Measurements from ENCODE around the gene TAC1. TPM values are rescaled to one million over a fixed set of nuclear protein-coding genes. Genes with fewer than 3 reads are reported as not detected.

TAC1 gene
- total RNA-seq, 2 experiments from 2014 or later, result not detected

- Mint-ChIP-seq H3K4me3 (no peak overlapping the region), H3K9me3 (no peaks in the 10 kb centered on the region), H3K27me3 (peaks cover 25% of the 10 kb centered on the region), H3K36me3 (ENCODE audit: low read depth) (no peaks in the 10 kb centered on the region), H3K4me1 (ENCODE audit: low read depth) (no peaks in the 10 kb centered on the region), H3K27ac (no peak overlapping the region)
- peaks cover 0 to 5% of the 10 kb centered on the region in 2 experiments for H3K27me3 ChIP-seq (ENCODE audit: control insufficient read depth in 1 of 2, insufficient read depth in 2 of 2, low read length in 2 of 2)
- H3K9me3 ChIP-seq (ENCODE audit: control insufficient read depth in 1 of 2, insufficient read depth in 1 of 2, low read length in 2 of 2), result no peaks in the 10 kb centered on the region
- H3K4me1 ChIP-seq (ENCODE audit: insufficient read depth, low read length), result no peaks in the 10 kb centered on the region
- H3K36me3 ChIP-seq (ENCODE audit: insufficient read depth, low read length), result no peaks in the 10 kb centered on the region
- intact Hi-C loops (cut with DNase I, micrococcal nuclease), result no loop called here
- no peak overlapping the region for H3K4me3 ChIP-seq (ENCODE audit: low read length)
- POLR2A ChIA-PET, result no interaction called here
- H3K27ac ChIP-seq (ENCODE audit: low read depth in 1 of 2, low read length in 2 of 2), result no peak overlapping the region
- TF ChIP-seq CTCF (IDR thresholded peaks at IDR 0.05), result no peak
- ATAC-seq (ENCODE audit: poor library complexity) (no peak), DNase-seq (no peak)
- CTCF ChIA-PET, result no interaction called here
These were observed 20.3 kb downstream of the TAC1 start for GRCh38 chr7:97752215-97752614.

GRCh38 chr7:97757824-97758223 lies 25.9 kb downstream of the TAC1 start:
- H3K4me3 Mint-ChIP-seq, result no peak overlapping the region
- ChIA-PET POLR2A (no interaction called here), CTCF (interaction anchor here (1.2 kb wide), 1 partner anchor 14 kb away, joined by 3 read pairs; no protein-coding TSS in a partner anchor)
- Histone ChIP-seq H3K4me3 (ENCODE audit: low read length) (no peak overlapping the region), H3K36me3 (ENCODE audit: insufficient read depth, low read length) (no peaks in the 10 kb centered on the region), H3K27ac (ENCODE audit: low read depth in 1 of 2, low read length in 2 of 2) (no peak overlapping the region), H3K27me3 (ENCODE audit: control insufficient read depth in 1 of 2, insufficient read depth in 2 of 2, low read length in 2 of 2) (peaks cover 0 to 5% of the 10 kb centered on the region in 2 experiments), H3K9me3 (ENCODE audit: control insufficient read depth in 1 of 2, insufficient read depth in 1 of 2, low read length in 2 of 2) (no peaks in the 10 kb centered on the region), H3K4me1 (ENCODE audit: insufficient read depth, low read length) (no peaks in the 10 kb centered on the region)
- DNase-seq (no peak), ATAC-seq (ENCODE audit: poor library complexity) (no peak)
- H3K36me3 Mint-ChIP-seq (ENCODE audit: low read depth), result no peaks in the 10 kb centered on the region
- no peak overlapping the region for H3K27ac Mint-ChIP-seq
- intact Hi-C loops (cut with DNase I, micrococcal nuclease), result no loop called here
- H3K4me1 Mint-ChIP-seq (ENCODE audit: low read depth), result no peaks in the 10 kb centered on the region
- H3K27me3 Mint-ChIP-seq, result peaks cover 25% of the 10 kb centered on the region
- H3K9me3 Mint-ChIP-seq, result no peaks in the 10 kb centered on the region
- no peak for TF ChIP-seq CTCF (IDR thresholded peaks at IDR 0.05)

- POLR2A ChIA-PET, result no interaction called here
- no peak overlapping the region for H3K4me3 Mint-ChIP-seq
- no peak for DNase-seq
- H3K9me3 ChIP-seq (ENCODE audit: control insufficient read depth in 1 of 2, insufficient read depth in 1 of 2, low read length in 2 of 2), result no peaks in the 10 kb centered on the region
- peaks cover 0 to 2% of the 10 kb centered on the region in 2 experiments for H3K27me3 ChIP-seq (ENCODE audit: control insufficient read depth in 1 of 2, insufficient read depth in 2 of 2, low read length in 2 of 2)
- intact Hi-C loops (cut with DNase I, micrococcal nuclease), result no loop called here
- H3K36me3 Mint-ChIP-seq (ENCODE audit: low read depth), result no peaks in the 10 kb centered on the region
- H3K4me1 ChIP-seq (ENCODE audit: insufficient read depth, low read length), result no peaks in the 10 kb centered on the region
- no peaks in the 10 kb centered on the region for H3K9me3 Mint-ChIP-seq
- ATAC-seq (ENCODE audit: poor library complexity), result no peak
- CTCF ChIA-PET, result interaction anchor here (0.5 kb wide), 1 partner anchor 1248 kb away, joined by 4 read pairs; no protein-coding TSS in a partner anchor
- H3K27ac ChIP-seq (ENCODE audit: low read depth in 1 of 2, low read length in 2 of 2), result no peak overlapping the region
- H3K27me3 Mint-ChIP-seq, result peaks cover under 1% of the 10 kb centered on the region
- no peak overlapping the region for H3K27ac Mint-ChIP-seq
- H3K36me3 ChIP-seq (ENCODE audit: insufficient read depth, low read length), result no peaks in the 10 kb centered on the region
- no peak overlapping the region for H3K4me3 ChIP-seq (ENCODE audit: low read length)
- no peaks in the 10 kb centered on the region for H3K4me1 Mint-ChIP-seq (ENCODE audit: low read depth)
- no peak for TF ChIP-seq CTCF (IDR thresholded peaks at IDR 0.05)
These were observed 39.0 kb downstream of the TAC1 start for GRCh38 chr7:97770850-97771249.
